Ascending aorta (tissue), 2 donors: Measurements from ENCODE around the gene AFF3. TPM values are rescaled to one million over a fixed set of nuclear protein-coding genes. Genes with fewer than 3 reads are reported as not detected.

ENCODE experiments used
- DNase-seq, 2 donors: peaks; one replicate each; pipeline ENCODE4 v3.0.0-alpha.2; 2019; ENCODE audit warnings: low spot score in 2 of 2
- H3K27ac ChIP-seq, 2 donors: fragments of 200-600 bp; sonication (generic); one replicate each; pipeline ENCODE4 v1.5.1; 2016 to 2017; ENCODE audit warnings: mild to moderate bottlenecking in 1 of 2
- H3K27me3 ChIP-seq: fragments of 200-600 bp; sonication (generic); one replicate; pipeline ENCODE4 v1.5.1; 2017
- H3K36me3 ChIP-seq, 2 donors: fragments of 200-600 bp; sonication (generic); one replicate each; pipeline ENCODE4 v1.5.1; 2016
- H3K4me1 ChIP-seq, 2 donors: fragments of 200-600 bp; sonication (generic); one replicate each; pipeline ENCODE4 v1.5.1; 2016 to 2017; ENCODE audit warnings: mild to moderate bottlenecking in 1 of 2
- H3K4me3 ChIP-seq, 2 donors: fragments of 200-600 bp; sonication (generic); one replicate each; pipeline ENCODE4 v1.5.1; 2016 to 2017; ENCODE audit warnings: mild to moderate bottlenecking in 1 of 2
- H3K9me3 ChIP-seq, 2 donors: fragments of 200-600 bp; sonication (generic); one replicate each; pipeline ENCODE4 v1.5.1; 2016
- intact Hi-C: fragments of 100-400 bp; cut with DNase I; formaldehyde crosslinking; loops from one replicate; pipeline ENCODE4 v1.15.1; 2023
- total RNA-seq: library from RNA; depleted of rRNA; stranded (reverse); fragments of >200 nt; gene quantifications from one replicate; pipeline ENCODE4 v1.1.0, GENCODE V29; 2016
- TF ChIP-seq, protein P1 (sequence below), 3 experiments: fragments of 200-600 bp in 2 of 3; fragments of 450-650 bp in 1 of 3; sonication (generic) in 2 of 3; IDR thresholded peaks; one replicate each; pipeline ENCODE4 v1.5.1; 2016 to 2019; ENCODE audit warnings: antibody characterized with exemption in 3 of 3, mild to moderate bottlenecking in 1 of 3, moderate library complexity in 1 of 3

AFF3 gene
- total RNA-seq, 1 donor from 2014 or later: 7.1 TPM

DNA sequence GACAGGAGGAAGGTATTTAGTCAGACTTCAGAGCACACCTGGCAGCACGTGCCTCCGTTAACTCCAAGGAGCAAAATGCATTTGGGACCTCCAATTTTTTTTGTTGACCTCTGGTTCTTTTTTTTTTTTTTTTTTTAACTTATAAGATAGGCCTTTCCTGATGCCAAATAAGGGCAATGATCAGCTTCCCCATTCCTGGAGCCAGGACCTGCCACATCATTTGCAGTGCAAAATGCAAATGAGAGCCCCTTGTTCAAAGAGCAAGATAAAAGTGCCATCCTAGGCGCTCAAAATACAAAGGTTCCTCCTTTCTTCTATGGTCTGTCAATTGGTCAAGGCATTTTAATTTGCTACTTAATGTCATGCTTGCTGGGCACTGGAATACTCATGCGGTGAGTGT, 519.4 kb downstream of the AFF3 start:
- intact Hi-C loops: no loop called here
- no peaks in the 10 kb centered on the region for H3K36me3 ChIP-seq
- H3K27ac ChIP-seq: peak overlapping the region; percentile 25 to 53
- H3K9me3 ChIP-seq: no peaks in the 10 kb centered on the region
- TF ChIP-seq, protein P1, sequence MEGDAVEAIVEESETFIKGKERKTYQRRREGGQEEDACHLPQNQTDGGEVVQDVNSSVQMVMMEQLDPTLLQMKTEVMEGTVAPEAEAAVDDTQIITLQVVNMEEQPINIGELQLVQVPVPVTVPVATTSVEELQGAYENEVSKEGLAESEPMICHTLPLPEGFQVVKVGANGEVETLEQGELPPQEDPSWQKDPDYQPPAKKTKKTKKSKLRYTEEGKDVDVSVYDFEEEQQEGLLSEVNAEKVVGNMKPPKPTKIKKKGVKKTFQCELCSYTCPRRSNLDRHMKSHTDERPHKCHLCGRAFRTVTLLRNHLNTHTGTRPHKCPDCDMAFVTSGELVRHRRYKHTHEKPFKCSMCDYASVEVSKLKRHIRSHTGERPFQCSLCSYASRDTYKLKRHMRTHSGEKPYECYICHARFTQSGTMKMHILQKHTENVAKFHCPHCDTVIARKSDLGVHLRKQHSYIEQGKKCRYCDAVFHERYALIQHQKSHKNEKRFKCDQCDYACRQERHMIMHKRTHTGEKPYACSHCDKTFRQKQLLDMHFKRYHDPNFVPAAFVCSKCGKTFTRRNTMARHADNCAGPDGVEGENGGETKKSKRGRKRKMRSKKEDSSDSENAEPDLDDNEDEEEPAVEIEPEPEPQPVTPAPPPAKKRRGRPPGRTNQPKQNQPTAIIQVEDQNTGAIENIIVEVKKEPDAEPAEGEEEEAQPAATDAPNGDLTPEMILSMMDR (IDR thresholded peaks at IDR 0.05): no peak
- H3K4me1 ChIP-seq: peaks cover 4 to 22% of the 10 kb centered on the region in 2 donors
- DNase-seq: no peak
- H3K27me3 ChIP-seq: no peaks in the 10 kb centered on the region
- no peak overlapping the region for H3K4me3 ChIP-seq

DNA sequence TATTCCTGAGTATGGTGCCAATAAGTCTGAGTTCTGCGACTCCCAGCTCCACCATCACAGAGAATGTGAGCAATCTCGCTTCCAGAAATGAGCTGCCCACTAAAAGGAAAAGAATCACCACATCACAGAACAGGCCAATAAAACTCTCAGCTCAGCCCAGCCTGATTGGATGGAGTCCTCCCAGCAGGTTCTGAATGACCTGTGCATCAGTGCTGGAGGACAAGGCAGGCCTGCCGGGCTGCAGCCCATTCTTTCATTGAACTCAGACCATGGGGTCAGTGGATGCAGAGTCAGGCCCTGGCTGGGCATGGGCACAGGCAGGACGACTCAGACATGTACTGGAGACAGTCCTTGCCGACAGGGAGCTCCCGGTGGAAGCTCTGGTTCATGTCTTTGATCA, 519.9 kb downstream of the AFF3 start:
- no peak for DNase-seq
- Histone ChIP-seq H3K27me3 (no peaks in the 10 kb centered on the region), H3K9me3 (no peaks in the 10 kb centered on the region), H3K27ac (peak overlapping the region; percentile 25 to 53), H3K4me1 (peaks cover 4 to 22% of the 10 kb centered on the region in 2 donors), H3K4me3 (no peak overlapping the region), H3K36me3 (no peaks in the 10 kb centered on the region)
- intact Hi-C loops: no loop called here
- TF ChIP-seq, protein P1 (IDR thresholded peaks at IDR 0.05): no peak

DNA sequence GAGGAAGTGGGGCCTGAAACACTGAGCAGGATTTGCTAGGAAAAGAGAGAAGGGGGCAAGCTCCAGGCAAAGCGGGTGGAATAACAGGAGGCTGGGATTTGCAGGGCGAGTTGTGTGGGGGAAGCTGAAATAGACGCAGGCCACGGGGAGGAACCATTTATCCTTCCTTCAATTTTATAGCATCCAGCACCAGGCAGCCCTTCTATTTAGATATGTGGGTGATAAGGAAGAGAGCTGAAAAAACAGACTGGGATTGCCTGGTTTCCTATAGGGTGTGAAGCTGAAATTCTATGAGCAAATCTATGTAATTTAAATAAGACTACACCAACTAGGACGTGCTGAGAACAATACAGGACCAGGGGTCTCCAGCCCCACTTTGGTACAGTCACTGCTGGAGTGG, 520.6 kb downstream of the AFF3 start:
- no peaks in the 10 kb centered on the region for H3K36me3 ChIP-seq
- H3K4me3 ChIP-seq: no peak overlapping the region
- DNase-seq: no peak
- H3K27ac ChIP-seq: peak overlapping the region; percentile 25 to 53
- TF ChIP-seq, protein P1 (IDR thresholded peaks at IDR 0.05): no peak
- no peaks in the 10 kb centered on the region for H3K27me3 ChIP-seq
- H3K4me1 ChIP-seq: peaks cover 4 to 22% of the 10 kb centered on the region in 2 donors
- intact Hi-C loops: no loop called here
- H3K9me3 ChIP-seq: no peaks in the 10 kb centered on the region

DNA sequence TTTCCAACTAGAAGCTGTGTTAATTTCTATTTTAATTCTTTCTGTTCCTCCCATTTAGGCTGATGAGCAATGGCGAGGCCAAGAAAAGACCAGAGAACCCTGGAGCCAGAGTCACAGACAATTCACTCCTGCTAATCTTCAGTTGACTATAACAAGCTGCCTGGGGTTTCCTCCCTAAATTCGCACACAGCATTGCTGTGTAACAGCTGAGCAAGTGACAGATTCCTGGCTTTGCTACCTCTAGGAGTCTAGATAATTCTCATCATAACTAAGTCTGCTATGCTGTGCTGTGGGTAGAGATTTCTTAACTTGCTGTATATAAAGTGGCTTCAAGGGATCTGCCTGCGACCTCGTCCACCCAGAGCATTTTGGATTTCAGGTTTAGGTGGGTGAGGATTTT, 521.3 kb downstream of the AFF3 start:
- H3K4me1 ChIP-seq: peaks cover 4 to 22% of the 10 kb centered on the region in 2 donors
- H3K9me3 ChIP-seq: no peaks in the 10 kb centered on the region
- TF ChIP-seq, protein P1 (IDR thresholded peaks at IDR 0.05): no peak
- no peak overlapping the region for H3K4me3 ChIP-seq
- intact Hi-C loops: no loop called here
- no peaks in the 10 kb centered on the region for H3K27me3 ChIP-seq
- no peak overlapping the region for H3K27ac ChIP-seq
- no peak for DNase-seq
- no peaks in the 10 kb centered on the region for H3K36me3 ChIP-seq

DNA sequence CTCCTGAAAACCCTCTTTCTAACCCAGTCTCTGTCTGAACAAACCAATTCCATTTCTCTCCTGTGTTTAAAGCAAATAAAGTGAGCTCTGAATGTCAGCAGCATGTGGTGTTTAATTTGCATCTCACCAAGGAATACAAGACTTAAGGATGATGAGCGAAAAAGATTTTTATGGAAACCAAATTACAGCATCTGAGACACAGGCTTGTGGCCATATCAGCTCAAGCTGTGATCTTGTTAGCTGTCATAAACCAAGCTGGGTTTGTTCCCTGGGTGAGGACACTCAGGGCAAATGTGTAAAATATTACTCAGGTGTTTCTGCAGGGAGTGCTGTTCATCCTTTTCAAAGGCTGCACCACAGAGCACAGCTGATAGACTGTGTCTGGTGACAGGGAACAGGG, 523.2 kb downstream of the AFF3 start:
- Histone ChIP-seq H3K4me3 (no peak overlapping the region), H3K9me3 (no peaks in the 10 kb centered on the region), H3K27me3 (no peaks in the 10 kb centered on the region), H3K4me1 (peaks cover 4 to 12% of the 10 kb centered on the region in 2 donors), H3K36me3 (no peaks in the 10 kb centered on the region), H3K27ac (no peak overlapping the region)
- no peak for DNase-seq
- intact Hi-C loops: no loop called here
- TF ChIP-seq, protein P1 (IDR thresholded peaks at IDR 0.05): no peak

DNA sequence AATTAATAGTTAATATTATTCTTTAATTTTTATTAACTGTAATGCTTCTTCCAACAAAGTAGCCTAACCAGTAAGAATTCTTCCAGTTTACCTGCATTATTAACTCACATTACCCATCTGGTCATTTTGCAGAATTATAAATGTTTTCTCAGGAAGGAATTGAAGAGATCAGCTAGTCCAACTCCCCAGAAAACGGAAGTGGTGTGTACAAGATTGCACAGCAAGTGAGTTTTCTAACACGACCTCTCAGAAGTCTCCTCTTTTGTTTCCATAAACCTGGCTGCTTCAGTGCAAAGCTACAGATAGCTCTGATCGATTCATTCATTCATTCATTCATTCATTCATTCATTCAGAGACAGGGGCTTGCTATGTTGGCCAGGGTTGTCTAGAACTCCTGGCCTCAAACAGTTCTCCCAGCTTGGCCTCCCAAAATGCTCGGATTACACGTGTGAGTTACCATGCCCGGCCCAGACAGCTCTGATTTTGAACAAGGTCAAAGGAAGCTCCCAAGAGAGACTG, 523.8 kb downstream of the AFF3 start:
- intact Hi-C loops: no loop called here
- TF ChIP-seq, protein P1 (IDR thresholded peaks at IDR 0.05): no peak
- no peaks in the 10 kb centered on the region for H3K36me3 ChIP-seq

More for the DNA sequence above, 523.8 kb downstream of the AFF3 start:
- Histone ChIP-seq H3K9me3 (no peaks in the 10 kb centered on the region), H3K4me3 (no peak overlapping the region), H3K4me1 (peaks cover 4 to 12% of the 10 kb centered on the region in 2 donors), H3K27me3 (no peaks in the 10 kb centered on the region), H3K27ac (no peak overlapping the region)
- DNase-seq: no peak
